Muscle of leg (tissue), 11 donors: Measurements from ENCODE around the gene LDLRAD4. TPM values are rescaled to one million over a fixed set of nuclear protein-coding genes. Genes with fewer than 3 reads are reported as not detected.
A peak's percentile ranks its signal among the peaks of the same experiment; 100 is the strongest.

Source experiments
- DNase-seq: peaks from one replicate; pipeline ENCODE4 v3.0.0; 2013
- H3K27ac ChIP-seq: one replicate; pipeline ENCODE4 v1.5.1; 2013; ENCODE audit warnings: mild to moderate bottlenecking, low read length, control low read depth
- H3K27me3 ChIP-seq: one replicate; pipeline ENCODE4 v1.6.1; 2013; ENCODE audit warnings: low read length; ENCODE audit not compliant: control insufficient read depth, insufficient read depth
- H3K36me3 ChIP-seq: one replicate; pipeline ENCODE4 v1.6.1; 2013; ENCODE audit warnings: low read length; ENCODE audit not compliant: control insufficient read depth, insufficient read depth
- H3K4me1 ChIP-seq: one replicate; pipeline ENCODE4 v1.6.1; 2013; ENCODE audit warnings: low read length; ENCODE audit not compliant: control insufficient read depth, insufficient read depth
- H3K4me3 ChIP-seq: one replicate; pipeline ENCODE4 v1.5.1; 2013; ENCODE audit warnings: low read length, control low read depth
- H3K9me3 ChIP-seq: replicated peaks from 2 replicates; pipeline ENCODE4 v1.6.1; 2013; ENCODE audit warnings: low read depth, low read length; ENCODE audit not compliant: control insufficient read depth
- WGBS: methylation state at CpG from one replicate; pipeline ENCODE4 v1.1.5; 2013; ENCODE audit warnings: missing lambda C conversion rate; ENCODE audit not compliant: insufficient coverage; 5-methylcytosine and 5-hydroxymethylcytosine counted together
- polyA plus RNA-seq, 8 donors: library from polyadenylated mRNA; unstranded; fragments of 120-200 nt; gene quantifications; one replicate each; pipeline versions ENCODE4 v1.2.1 to v1.2.3, GENCODE V29; 2013; ENCODE audit warnings: inconsistent platforms in 1 of 8, low replicate concordance in 1 of 8; ENCODE audit not compliant: insufficient read length in 8 of 8, insufficient read depth in 1 of 8
- total RNA-seq: library from RNA; stranded (reverse); fragments of 120-200 nt; gene quantifications from one replicate; pipeline ENCODE4 v1.2.4, GENCODE V29; 2013

Gene LDLRAD4
- total and polyA plus RNA-seq, 9 donors, result 9.0 to 20.8 (median 14.4) TPM

DNA sequence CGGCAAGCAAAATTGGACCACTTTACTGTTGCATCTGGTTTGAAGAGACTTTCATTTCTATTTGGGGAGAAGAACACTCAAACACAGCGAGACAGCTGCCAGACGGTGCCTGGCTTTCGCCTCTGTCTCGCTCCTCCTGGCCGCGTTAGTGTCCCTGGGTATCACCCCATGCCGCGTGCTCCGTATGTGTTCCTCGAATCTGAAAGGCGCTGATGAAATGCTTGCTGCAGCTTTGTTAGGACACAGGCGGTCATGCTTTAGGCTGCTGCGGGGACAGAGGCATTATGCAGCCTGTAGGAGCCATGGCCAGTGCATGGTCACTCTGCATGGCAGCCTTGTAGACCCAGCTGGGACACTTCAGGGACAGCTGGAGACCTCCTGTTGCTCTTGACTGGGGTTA is 53.9 kb downstream of the LDLRAD4 start:
- Histone ChIP-seq H3K4me1 (peaks cover 43% of the 10 kb centered on the region), H3K4me3 (no peak overlapping the region), H3K27ac (no peak overlapping the region), H3K27me3 (no peaks in the 10 kb centered on the region), H3K36me3 (peaks cover 2% of the 10 kb centered on the region), H3K9me3 (no peaks in the 10 kb centered on the region)
- WGBS, result 87% methylated on average over 14 of the region's 14 CpGs
- DNase-seq, result no peak

GRCh38 chr18:13273800-13274199 is 55.2 kb downstream of the LDLRAD4 start:
- peaks cover 2% of the 10 kb centered on the region for H3K36me3 ChIP-seq
- H3K9me3 ChIP-seq, result no peaks in the 10 kb centered on the region
- DNase-seq, result peak; percentile 48
- 60% methylated on average over 6 of the region's 9 CpGs for WGBS
- no peak overlapping the region for H3K4me3 ChIP-seq
- peaks cover 34% of the 10 kb centered on the region for H3K4me1 ChIP-seq
- H3K27ac ChIP-seq, result no peak overlapping the region
- no peaks in the 10 kb centered on the region for H3K27me3 ChIP-seq

GRCh38 chr18:13275075-13275474 is 56.5 kb downstream of the LDLRAD4 start:
- no peak overlapping the region for H3K27ac ChIP-seq
- H3K4me1 ChIP-seq, result peaks cover 29% of the 10 kb centered on the region
- H3K4me3 ChIP-seq, result no peak overlapping the region
- H3K9me3 ChIP-seq, result no peaks in the 10 kb centered on the region
- DNase-seq, result no peak
- no peaks in the 10 kb centered on the region for H3K27me3 ChIP-seq
- H3K36me3 ChIP-seq, result peaks cover 2% of the 10 kb centered on the region

GRCh38 chr18:13276530-13277520 is 58.3 kb downstream of the LDLRAD4 start:
- peak; percentile 64 for DNase-seq
- Histone ChIP-seq H3K9me3 (no peaks in the 10 kb centered on the region), H3K4me3 (no peak overlapping the region), H3K36me3 (no peaks in the 10 kb centered on the region), H3K27me3 (no peaks in the 10 kb centered on the region), H3K27ac (peak overlapping the region; percentile 35), H3K4me1 (peaks cover 29% of the 10 kb centered on the region)
- 56% methylated on average over 17 of the region's 23 CpGs for WGBS

GRCh38 chr18:13278062-13278630 is 59.6 kb downstream of the LDLRAD4 start:
- no peak overlapping the region for H3K4me3 ChIP-seq
- DNase-seq, result no peak
- H3K9me3 ChIP-seq, result no peaks in the 10 kb centered on the region
- peaks cover 29% of the 10 kb centered on the region for H3K4me1 ChIP-seq
- no peaks in the 10 kb centered on the region for H3K27me3 ChIP-seq
- no peaks in the 10 kb centered on the region for H3K36me3 ChIP-seq
- H3K27ac ChIP-seq, result no peak overlapping the region
- WGBS, result 93% methylated on average over 7 of the region's 10 CpGs

DNA sequence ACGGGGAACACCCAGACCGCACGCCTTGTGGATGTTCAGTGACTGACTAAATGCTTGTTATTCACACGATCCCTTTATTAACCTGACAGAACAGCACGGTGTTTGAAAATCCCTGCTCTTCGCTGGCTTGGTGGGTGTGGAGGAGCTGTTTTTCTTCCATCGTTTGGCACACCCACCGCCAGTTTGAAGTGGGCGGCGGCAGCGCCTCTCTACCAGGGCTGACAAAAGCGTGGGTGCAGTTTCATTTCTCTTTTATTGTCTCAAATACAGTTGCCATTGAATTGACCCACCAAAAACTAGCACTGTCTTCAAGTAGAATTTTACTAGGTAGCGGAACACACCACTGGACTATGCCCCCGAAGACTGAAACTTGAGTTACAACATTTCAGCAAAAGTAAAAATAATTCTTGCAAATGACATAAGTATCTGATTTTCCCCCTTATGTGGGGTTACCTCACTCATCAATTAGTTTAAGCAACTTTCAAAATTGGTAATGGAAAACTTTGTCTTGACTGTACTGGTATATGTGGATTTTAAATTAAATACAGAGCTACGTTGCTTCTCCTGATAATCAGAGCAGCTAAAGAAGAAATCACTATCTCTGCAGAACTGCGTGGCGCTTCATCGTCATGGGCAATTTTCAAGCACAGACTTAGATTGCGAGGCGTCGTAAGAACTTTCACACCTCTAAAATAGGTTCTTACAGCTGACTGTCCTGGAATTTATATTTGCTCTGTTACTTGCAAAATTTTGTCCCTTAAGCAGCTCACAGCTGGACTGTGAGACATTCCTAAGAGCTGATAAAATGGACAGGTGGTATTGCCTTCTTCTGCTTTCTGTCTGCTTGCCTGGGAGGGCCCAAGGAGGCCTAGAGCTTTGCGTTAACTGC is 60.9 kb downstream of the LDLRAD4 start:
- H3K27ac ChIP-seq, result no peak overlapping the region
- 75% methylated on average over 9 of the region's 22 CpGs for WGBS
- peaks cover 20% of the 10 kb centered on the region for H3K4me1 ChIP-seq

GRCh38 chr18:13280070-13280795 is 61.7 kb downstream of the LDLRAD4 start:
- H3K9me3 ChIP-seq, result no peaks in the 10 kb centered on the region
- no peak overlapping the region for H3K27ac ChIP-seq
- H3K36me3 ChIP-seq, result no peaks in the 10 kb centered on the region
- no peaks in the 10 kb centered on the region for H3K27me3 ChIP-seq
- no peak overlapping the region for H3K4me3 ChIP-seq
- peaks cover 28% of the 10 kb centered on the region for H3K4me1 ChIP-seq
- WGBS, result 22% methylated on average over 5 of the region's 11 CpGs
- no peak for DNase-seq

More for the DNA sequence above, 60.9 kb downstream of the LDLRAD4 start:
- no peak overlapping the region for H3K4me3 ChIP-seq
- H3K36me3 ChIP-seq, result no peaks in the 10 kb centered on the region
- H3K9me3 ChIP-seq, result no peaks in the 10 kb centered on the region
- DNase-seq, result no peak
- no peaks in the 10 kb centered on the region for H3K27me3 ChIP-seq

GRCh38 chr18:13281406-13281805 is 62.8 kb downstream of the LDLRAD4 start:
- 92% methylated on average over 1 of the region's 2 CpGs for whole genome bisulfite sequencing
- H3K27me3 ChIP-seq, result no peaks in the 10 kb centered on the region
- no peak for DNase-seq
- H3K4me3 ChIP-seq, result no peak overlapping the region
- H3K36me3 ChIP-seq, result no peaks in the 10 kb centered on the region
- no peaks in the 10 kb centered on the region for H3K9me3 ChIP-seq
- no peak overlapping the region for H3K27ac ChIP-seq
- peaks cover 29% of the 10 kb centered on the region for H3K4me1 ChIP-seq

DNA sequence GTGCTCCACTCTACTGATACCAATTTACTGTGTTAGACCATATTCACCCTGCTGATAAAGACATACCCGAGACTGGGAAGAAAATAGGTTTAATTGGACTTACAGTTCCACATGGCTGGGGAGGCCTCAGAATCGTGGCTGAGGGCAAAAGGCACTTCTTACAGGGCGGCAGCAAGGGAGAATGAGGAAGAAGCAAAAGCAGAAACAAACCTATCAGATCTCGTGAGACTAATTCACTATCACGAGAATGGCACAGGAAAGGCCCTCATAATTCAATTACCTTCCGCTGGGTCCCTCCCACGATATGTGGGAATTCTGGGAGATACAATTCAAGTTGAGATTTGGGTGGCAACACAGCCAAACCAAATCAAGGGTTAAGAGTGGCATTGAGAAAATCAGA is 65.2 kb downstream of the LDLRAD4 start:
- WGBS, result 100% methylated on average over 2 of the region's 7 CpGs

More for the DNA sequence above, 65.2 kb downstream of the LDLRAD4 start:
- Histone ChIP-seq H3K4me1 (peaks cover 19% of the 10 kb centered on the region), H3K9me3 (no peaks in the 10 kb centered on the region), H3K36me3 (no peaks in the 10 kb centered on the region), H3K27me3 (no peaks in the 10 kb centered on the region), H3K27ac (no peak overlapping the region), H3K4me3 (no peak overlapping the region)
- DNase-seq, result no peak
